ENCODE data around the gene LTBP3.

Gene LTBP3

GRCh38 chr11:65554842-65555430 lies 3.2 kb downstream of the LTBP3 start:
- no peak overlapping the region for H2BK120ac ChIP-seq (ENCODE audit: low read depth, low read length)

GRCh38 chr11:65554057-65554818 lies 3.9 kb downstream of the LTBP3 start:
- WGBS, result 78% methylated on average over 27 of the region's 27 CpGs
- Histone ChIP-seq H3K4me2 (ENCODE audit: low read length, poor library complexity, severe bottlenecking) (no peak overlapping the region), H2AFZ (ENCODE audit: low read depth, low read length) (no peak overlapping the region), H3K9me3 (ENCODE audit: control insufficient read depth, low read length) (no peaks in the 10 kb centered on the region), H3K4me3 (ENCODE audit: insufficient read depth in 1 of 2, low read depth in 1 of 2, low read length in 2 of 2) (no peak overlapping the region), H2AK5ac (ENCODE audit: low read length, severe bottlenecking) (no peak overlapping the region), H2BK120ac (ENCODE audit: low read depth, low read length) (no peak overlapping the region), H3K79me1 (replicated peaks; ENCODE audit: low read length, poor library complexity, severe bottlenecking) (peaks cover 15% of the 10 kb centered on the region), H2BK5ac (ENCODE audit: low read depth, low read length, poor library complexity, severe bottlenecking) (no peak overlapping the region), H3K23ac (ENCODE audit: low read length in 2 of 2) (no peak overlapping the region), H3K4ac (ENCODE audit: low read depth in 1 of 2, low read length in 2 of 2) (peak overlapping the region in 1 of 2 experiments; percentile 48), H2BK12ac (ENCODE audit: low read length in 2 of 2) (peak overlapping the region; percentile 0 to 22), H3K27ac (ENCODE audit: low read length, poor library complexity, severe bottlenecking) (no peak overlapping the region), H3K18ac (ENCODE audit: low read depth in 1 of 2, low read length in 2 of 2) (peak overlapping the region; percentile 21 to 23), H3K14ac (ENCODE audit: low read length in 2 of 2) (peak overlapping the region in 1 of 2 experiments; percentile 22), H3K9ac (ENCODE audit: low read length) (peak overlapping the region; percentile 47), H3K27me3 (ENCODE audit: control insufficient read depth in 1 of 2, insufficient read depth in 1 of 2, low read length in 2 of 2) (no peaks in the 10 kb centered on the region), H4K91ac (ENCODE audit: low read length) (peak overlapping the region; percentile 67), H3K4me1 (ENCODE audit: control insufficient read depth, insufficient read depth, low read depth, low read length) (peaks cover 46% of the 10 kb centered on the region), H3K36me3 (ENCODE audit: control insufficient read depth in 1 of 2, insufficient read depth in 2 of 2, low read depth in 1 of 2, low read length in 2 of 2) (peaks cover 28 to 30% of the 10 kb centered on the region in 2 experiments), H2BK15ac (ENCODE audit: low read depth, poor library complexity, severe bottlenecking) (peak overlapping the region; percentile 29), H4K8ac (ENCODE audit: low read length) (no peak overlapping the region)
- no peak for DNase-seq

More at GRCh38 chr11:65554842-65555430, 3.2 kb downstream of the LTBP3 start:
- Histone ChIP-seq H3K36me3 (ENCODE audit: control insufficient read depth in 1 of 2, insufficient read depth in 2 of 2, low read depth in 1 of 2, low read length in 2 of 2) (peaks cover 23 to 30% of the 10 kb centered on the region in 2 experiments), H2BK5ac (ENCODE audit: low read depth, low read length, poor library complexity, severe bottlenecking) (no peak overlapping the region), H4K91ac (ENCODE audit: low read length) (peak overlapping the region; percentile 67), H2AFZ (ENCODE audit: low read depth, low read length) (no peak overlapping the region), H2BK15ac (ENCODE audit: low read depth, poor library complexity, severe bottlenecking) (no peak overlapping the region), H3K4me3 (ENCODE audit: insufficient read depth in 1 of 2, low read depth in 1 of 2, low read length in 2 of 2) (peak overlapping the region in 1 of 2 experiments; percentile 85), H3K18ac (ENCODE audit: low read depth in 1 of 2, low read length in 2 of 2) (no peak overlapping the region), H3K9me3 (ENCODE audit: control insufficient read depth, low read length) (no peaks in the 10 kb centered on the region), H2AK5ac (ENCODE audit: low read length, severe bottlenecking) (peak overlapping the region; percentile 2), H3K4ac (ENCODE audit: low read depth in 1 of 2, low read length in 2 of 2) (peak overlapping the region in 1 of 2 experiments; percentile 48), H3K14ac (ENCODE audit: low read length in 2 of 2) (no peak overlapping the region), H3K4me1 (ENCODE audit: control insufficient read depth, insufficient read depth, low read depth, low read length) (peaks cover 52% of the 10 kb centered on the region), H3K23ac (ENCODE audit: low read length in 2 of 2) (no peak overlapping the region), H3K27me3 (ENCODE audit: control insufficient read depth in 1 of 2, insufficient read depth in 1 of 2, low read length in 2 of 2) (no peaks in the 10 kb centered on the region), H4K8ac (ENCODE audit: low read length) (no peak overlapping the region), H3K79me1 (replicated peaks; ENCODE audit: low read length, poor library complexity, severe bottlenecking) (peaks cover 15% of the 10 kb centered on the region), H3K27ac (ENCODE audit: low read length, poor library complexity, severe bottlenecking) (no peak overlapping the region), H3K9ac (ENCODE audit: low read length) (peak overlapping the region; percentile 47), H3K4me2 (ENCODE audit: low read length, poor library complexity, severe bottlenecking) (no peak overlapping the region), H2BK12ac (ENCODE audit: low read length in 2 of 2) (peak overlapping the region; percentile 0 to 7)
- no peak for DNase-seq
- 91% methylated on average over 4 of the region's 4 CpGs for WGBS

GRCh38 chr11:65553301-65554001 lies 4.7 kb downstream of the LTBP3 start:
- WGBS, result 26% methylated on average over 33 of the region's 37 CpGs

More at GRCh38 chr11:65553301-65554001, 4.7 kb downstream of the LTBP3 start:
- Histone ChIP-seq H4K91ac (ENCODE audit: low read length) (peak overlapping the region; percentile 57), H2AFZ (ENCODE audit: low read depth, low read length) (no peak overlapping the region), H3K36me3 (ENCODE audit: control insufficient read depth in 1 of 2, insufficient read depth in 2 of 2, low read depth in 1 of 2, low read length in 2 of 2) (peaks cover 36 to 38% of the 10 kb centered on the region in 2 experiments), H2BK5ac (ENCODE audit: low read depth, low read length, poor library complexity, severe bottlenecking) (no peak overlapping the region), H3K4ac (ENCODE audit: low read depth in 1 of 2, low read length in 2 of 2) (no peak overlapping the region), H3K4me3 (ENCODE audit: insufficient read depth in 1 of 2, low read depth in 1 of 2, low read length in 2 of 2) (no peak overlapping the region), H3K27ac (ENCODE audit: low read length, poor library complexity, severe bottlenecking) (no peak overlapping the region), H3K23ac (ENCODE audit: low read length in 2 of 2) (no peak overlapping the region), H2AK5ac (ENCODE audit: low read length, severe bottlenecking) (no peak overlapping the region), H3K14ac (ENCODE audit: low read length in 2 of 2) (peak overlapping the region in 1 of 2 experiments; percentile 22), H2BK120ac (ENCODE audit: low read depth, low read length) (no peak overlapping the region), H3K9me3 (ENCODE audit: control insufficient read depth, low read length) (no peaks in the 10 kb centered on the region), H2BK12ac (ENCODE audit: low read length in 2 of 2) (peak overlapping the region in 1 of 2 experiments; percentile 22), H3K4me1 (ENCODE audit: control insufficient read depth, insufficient read depth, low read depth, low read length) (peaks cover 39% of the 10 kb centered on the region), H3K27me3 (ENCODE audit: control insufficient read depth in 1 of 2, insufficient read depth in 1 of 2, low read length in 2 of 2) (no peaks in the 10 kb centered on the region), H4K8ac (ENCODE audit: low read length) (no peak overlapping the region), H3K18ac (ENCODE audit: low read depth in 1 of 2, low read length in 2 of 2) (no peak overlapping the region), H2BK15ac (ENCODE audit: low read depth, poor library complexity, severe bottlenecking) (no peak overlapping the region), H3K9ac (ENCODE audit: low read length) (no peak overlapping the region), H3K79me1 (replicated peaks; ENCODE audit: low read length, poor library complexity, severe bottlenecking) (peaks cover 15% of the 10 kb centered on the region), H3K4me2 (ENCODE audit: low read length, poor library complexity, severe bottlenecking) (no peak overlapping the region)
- DNase-seq, result no peak

All from mesenchymal stem cell (in vitro differentiated cells and primary cell).